ENCODE data around the gene SYS1. TPM values are rescaled to one million over a fixed set of nuclear protein-coding genes. Genes with fewer than 3 reads are reported as not detected.

Gene SYS1
- total and polyA plus RNA-seq, 2 donors (not counting 1 experiment from before 2014, with no cell fraction given), result 25.3 to 57.7 TPM

DNA sequence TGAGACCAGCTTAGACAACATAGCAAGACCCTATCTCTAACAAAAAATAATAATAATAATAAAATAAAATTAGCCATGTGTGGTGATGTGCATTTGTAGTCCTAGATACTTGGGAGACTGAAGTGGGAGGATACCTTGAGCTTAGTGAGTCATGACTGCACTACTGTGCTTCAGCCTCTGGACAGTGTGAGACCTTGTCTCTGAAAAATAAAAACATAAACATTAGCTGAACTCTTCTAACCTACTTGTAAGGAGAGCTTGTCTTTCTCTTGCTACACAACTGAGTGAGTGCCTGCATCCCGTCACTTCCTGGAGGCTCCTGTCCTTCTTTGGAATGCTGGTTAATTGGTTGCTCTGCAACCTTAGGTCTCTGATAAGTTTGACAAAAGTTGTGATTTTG is 40.0 kb downstream of the SYS1 start:
- Histone ChIP-seq H3K4me3 (ENCODE audit: control extremely low read depth in 1 of 5, extremely low read depth in 1 of 5, insufficient read depth in 1 of 5, low read depth in 2 of 5, low read length in 4 of 5) (no peak overlapping the region), H3K79me2 (ENCODE audit: control insufficient read depth, insufficient read depth, low read length) (peaks cover 9% of the 10 kb centered on the region), H3K4me1 (ENCODE audit: control insufficient read depth in 2 of 2, insufficient read depth in 2 of 2, low read length in 2 of 2) (peaks cover 12 to 22% of the 10 kb centered on the region in 2 donors), H3K27ac (ENCODE audit: low read length in 2 of 2) (no peak overlapping the region), H4K20me1 (ENCODE audit: control insufficient read depth, insufficient read depth, low read length, poor library complexity, severe bottlenecking) (no peaks in the 10 kb centered on the region), H2AFZ (ENCODE audit: insufficient read depth, low read depth, low read length, poor library complexity, severe bottlenecking) (no peak overlapping the region), H3K9ac (ENCODE audit: low read length) (no peak overlapping the region), H3K9me3 (ENCODE audit: control extremely low read depth in 1 of 3, control insufficient read depth in 2 of 3, insufficient read depth in 1 of 3, low read length in 2 of 3) (peaks cover 0 to 20% (median 15%) of the 10 kb centered on the region in 3 donors), H3K4me2 (replicated peaks; ENCODE audit: low read depth, low read length, poor library complexity, severe bottlenecking) (no peak overlapping the region), H3K36me3 (replicated peaks in 1 of 2; ENCODE audit: control extremely low read depth in 1 of 2, control insufficient read depth in 1 of 2, extremely low read depth in 1 of 2, insufficient read depth in 2 of 2, low read length in 1 of 2) (no peaks in the 10 kb centered on the region), H3K27me3 (replicated peaks in 1 of 4; ENCODE audit: control extremely low read depth in 1 of 4, control insufficient read depth in 3 of 4, insufficient read depth in 4 of 4, low read length in 3 of 4) (no peaks in the 10 kb centered on the region)
- Mint-ChIP-seq H3K4me1 (peaks cover 19% of the 10 kb centered on the region), H3K27me3 (peaks cover 6% of the 10 kb centered on the region), H3K27ac (no peak overlapping the region), H3K4me3 (no peak overlapping the region), H3K9me3 (ENCODE audit: insufficient read depth) (peaks cover 12% of the 10 kb centered on the region)
- intact Hi-C loops (cut with micrococcal nuclease), result no loop called here
- ChIA-PET CTCF (interaction anchor here (1.0 kb wide), 2 partner anchors 29 to 33 kb away, joined by 4 to 7 read pairs; no protein-coding TSS in a partner anchor), POLR2A (no interaction called here)
- no peak for TF ChIP-seq EZH2 (IDR thresholded peaks at IDR 0.05; ENCODE audit: borderline replicate concordance, insufficient read depth, low read depth, low read length, poor library complexity, severe bottlenecking)
- TF ChIP-seq, protein P1, sequence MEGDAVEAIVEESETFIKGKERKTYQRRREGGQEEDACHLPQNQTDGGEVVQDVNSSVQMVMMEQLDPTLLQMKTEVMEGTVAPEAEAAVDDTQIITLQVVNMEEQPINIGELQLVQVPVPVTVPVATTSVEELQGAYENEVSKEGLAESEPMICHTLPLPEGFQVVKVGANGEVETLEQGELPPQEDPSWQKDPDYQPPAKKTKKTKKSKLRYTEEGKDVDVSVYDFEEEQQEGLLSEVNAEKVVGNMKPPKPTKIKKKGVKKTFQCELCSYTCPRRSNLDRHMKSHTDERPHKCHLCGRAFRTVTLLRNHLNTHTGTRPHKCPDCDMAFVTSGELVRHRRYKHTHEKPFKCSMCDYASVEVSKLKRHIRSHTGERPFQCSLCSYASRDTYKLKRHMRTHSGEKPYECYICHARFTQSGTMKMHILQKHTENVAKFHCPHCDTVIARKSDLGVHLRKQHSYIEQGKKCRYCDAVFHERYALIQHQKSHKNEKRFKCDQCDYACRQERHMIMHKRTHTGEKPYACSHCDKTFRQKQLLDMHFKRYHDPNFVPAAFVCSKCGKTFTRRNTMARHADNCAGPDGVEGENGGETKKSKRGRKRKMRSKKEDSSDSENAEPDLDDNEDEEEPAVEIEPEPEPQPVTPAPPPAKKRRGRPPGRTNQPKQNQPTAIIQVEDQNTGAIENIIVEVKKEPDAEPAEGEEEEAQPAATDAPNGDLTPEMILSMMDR (IDR thresholded peaks at IDR 0.05), result no peak
- no peak for DNase-seq
- no peak for ATAC-seq (ENCODE audit: low read depth)
- no CpG with 5 or more reads among the region's 1 CpG for WGBS (ENCODE audit: insufficient coverage)

DNA sequence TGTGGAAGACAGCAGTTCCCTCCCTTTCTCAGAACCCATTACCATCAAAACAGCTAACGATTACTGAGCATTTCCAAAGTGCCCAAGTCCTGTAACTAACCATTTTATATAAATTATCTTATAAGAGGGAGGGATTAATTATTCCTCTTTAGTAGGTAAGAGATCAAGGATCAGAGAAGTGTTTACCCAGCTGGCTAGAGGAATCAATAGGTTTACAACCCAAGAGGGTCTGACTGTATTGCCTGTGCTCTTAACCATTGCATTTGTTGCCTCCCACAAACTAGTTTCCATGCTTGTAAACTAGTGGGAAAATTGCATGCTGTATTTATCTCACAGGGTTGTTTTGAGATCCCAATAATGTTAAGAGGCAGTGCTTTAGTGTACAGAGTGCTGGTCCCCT is 41.5 kb downstream of the SYS1 start:
- Histone ChIP-seq H3K79me2 (ENCODE audit: control insufficient read depth, insufficient read depth, low read length) (peaks cover 9% of the 10 kb centered on the region), H3K4me2 (replicated peaks; ENCODE audit: low read depth, low read length, poor library complexity, severe bottlenecking) (no peak overlapping the region), H3K4me1 (ENCODE audit: control insufficient read depth in 2 of 2, insufficient read depth in 2 of 2, low read length in 2 of 2) (peaks cover 17 to 33% of the 10 kb centered on the region in 2 donors), H3K36me3 (replicated peaks in 1 of 2; ENCODE audit: control extremely low read depth in 1 of 2, control insufficient read depth in 1 of 2, extremely low read depth in 1 of 2, insufficient read depth in 2 of 2, low read length in 1 of 2) (no peaks in the 10 kb centered on the region), H3K4me3 (ENCODE audit: control extremely low read depth in 1 of 5, extremely low read depth in 1 of 5, insufficient read depth in 1 of 5, low read depth in 2 of 5, low read length in 4 of 5) (no peak overlapping the region), H3K27me3 (replicated peaks in 1 of 4; ENCODE audit: control extremely low read depth in 1 of 4, control insufficient read depth in 3 of 4, insufficient read depth in 4 of 4, low read length in 3 of 4) (no peaks in the 10 kb centered on the region), H3K27ac (ENCODE audit: low read length in 2 of 2) (no peak overlapping the region), H4K20me1 (ENCODE audit: control insufficient read depth, insufficient read depth, low read length, poor library complexity, severe bottlenecking) (no peaks in the 10 kb centered on the region), H2AFZ (ENCODE audit: insufficient read depth, low read depth, low read length, poor library complexity, severe bottlenecking) (no peak overlapping the region), H3K9ac (ENCODE audit: low read length) (no peak overlapping the region), H3K9me3 (ENCODE audit: control extremely low read depth in 1 of 3, control insufficient read depth in 2 of 3, insufficient read depth in 1 of 3, low read length in 2 of 3) (peaks cover 0 to 20% (median 15%) of the 10 kb centered on the region in 3 donors)
- peaks cover 6% of the 10 kb centered on the region for H3K27me3 Mint-ChIP-seq
- CTCF ChIA-PET, result interaction anchor here (1.1 to 5.1 kb wide), 7 partner anchors 9 to 42 kb away, joined by 3 to 22 read pairs (median 4); partner anchors contain the start of gene SYS1
- peak overlapping the region; percentile 64 for H3K27ac Mint-ChIP-seq
- peaks cover 10% of the 10 kb centered on the region for H3K9me3 Mint-ChIP-seq (ENCODE audit: insufficient read depth)
- no CpG with 5 or more reads among the region's 1 CpG for WGBS (ENCODE audit: insufficient coverage)
- TF ChIP-seq EZH2 (IDR thresholded peaks at IDR 0.05; ENCODE audit: borderline replicate concordance, insufficient read depth, low read depth, low read length, poor library complexity, severe bottlenecking), result no peak
- TF ChIP-seq, protein P1 (IDR thresholded peaks at IDR 0.05), result no peak
- ATAC-seq (ENCODE audit: low read depth) (no peak), DNase-seq (no peak)
- POLR2A ChIA-PET, result no interaction called here
- peaks cover 30% of the 10 kb centered on the region for H3K4me1 Mint-ChIP-seq
- intact Hi-C loops (cut with micrococcal nuclease), result no loop called here
- peak overlapping the region; percentile 85 for H3K4me3 Mint-ChIP-seq

Data from B cell (primary cell).